ENCODE measurements around the gene KCNQ1. TPM values are rescaled to one million over a fixed set of nuclear protein-coding genes. Genes with fewer than 3 reads are reported as not detected.

The KCNQ1 gene
- total RNA-seq, 3 donors from 2014 or later: 15.5 to 44.7 (median 37.4) TPM

GRCh38 chr11:2846470-2846869 is 401.7 kb downstream of the KCNQ1 start:
- no peak overlapping the region for H3K4me3 ChIP-seq
- DNase-seq (no peak), ATAC-seq (no peak)
- no peaks in the 10 kb centered on the region for H3K36me3 ChIP-seq (ENCODE audit: low read depth)
- intact Hi-C loops (cut with DNase I, micrococcal nuclease): no loop called here
- no peaks in the 10 kb centered on the region for H3K9me3 ChIP-seq
- no peak for TF ChIP-seq CTCF (IDR thresholded peaks at IDR 0.05)
- no peaks in the 10 kb centered on the region for H3K4me1 ChIP-seq (ENCODE audit: low read depth)

- Histone ChIP-seq H3K9me3 (no peaks in the 10 kb centered on the region), H3K4me1 (ENCODE audit: low read depth) (no peaks in the 10 kb centered on the region), H3K4me3 (no peak overlapping the region), H3K36me3 (ENCODE audit: low read depth) (no peaks in the 10 kb centered on the region)
- no peak for TF ChIP-seq CTCF (IDR thresholded peaks at IDR 0.05)
- ATAC-seq (no peak), DNase-seq (no peak)
- intact Hi-C loops (cut with DNase I, micrococcal nuclease): no loop called here
These were observed 402.8 kb downstream of the KCNQ1 start for GRCh38 chr11:2847561-2847960.

GRCh38 chr11:2848497-2848896 is 403.7 kb downstream of the KCNQ1 start:
- Histone ChIP-seq H3K9me3 (no peaks in the 10 kb centered on the region), H3K36me3 (ENCODE audit: low read depth) (no peaks in the 10 kb centered on the region), H3K4me3 (no peak overlapping the region), H3K4me1 (ENCODE audit: low read depth) (no peaks in the 10 kb centered on the region)
- intact Hi-C loops (cut with DNase I, micrococcal nuclease): no loop called here
- DNase-seq (no peak), ATAC-seq (no peak)
- no peak for TF ChIP-seq CTCF (IDR thresholded peaks at IDR 0.05)

- Histone ChIP-seq H3K9me3 (no peaks in the 10 kb centered on the region), H3K4me1 (ENCODE audit: low read depth) (no peaks in the 10 kb centered on the region), H3K36me3 (ENCODE audit: low read depth) (no peaks in the 10 kb centered on the region), H3K4me3 (no peak overlapping the region)
- ATAC-seq: no peak
- no peak for DNase-seq
- intact Hi-C loops (cut with DNase I, micrococcal nuclease): no loop called here
- TF ChIP-seq CTCF (IDR thresholded peaks at IDR 0.05): no peak
These were observed 405.4 kb downstream of the KCNQ1 start for GRCh38 chr11:2849994-2850770.

- Histone ChIP-seq H3K9me3 (no peaks in the 10 kb centered on the region), H3K4me3 (no peak overlapping the region), H3K36me3 (ENCODE audit: low read depth) (no peaks in the 10 kb centered on the region), H3K4me1 (ENCODE audit: low read depth) (no peaks in the 10 kb centered on the region)
- ATAC-seq (no peak), DNase-seq (no peak)
- intact Hi-C loops (cut with DNase I, micrococcal nuclease): no loop called here
- no peak for TF ChIP-seq CTCF (IDR thresholded peaks at IDR 0.05)
These were observed 408.6 kb downstream of the KCNQ1 start for GRCh38 chr11:2853401-2853800.
